Urinary bladder (tissue), 4 donors: ENCODE results near the gene SORT1. TPM values are rescaled to one million over a fixed set of nuclear protein-coding genes. Genes with fewer than 3 reads are reported as not detected.
"Not testable (repeated sequence)": the region's sequence is repeated elsewhere in the genome, so short reads cannot be mapped to it uniquely, and the experiment has no call there.

Experiments used
- DNase-seq: peaks from one replicate; pipeline ENCODE4 v3.0.0-alpha.2; 2015; ENCODE audit errors: extremely low spot score
- H3K27ac ChIP-seq: one replicate; pipeline ENCODE4 v1.5.1; 2013; ENCODE audit warnings: low read depth, mild to moderate bottlenecking, moderate library complexity
- H3K36me3 ChIP-seq: one replicate; pipeline ENCODE4 v1.6.1; 2013; ENCODE audit warnings: mild to moderate bottlenecking, moderate library complexity; ENCODE audit not compliant: insufficient read depth
- H3K4me1 ChIP-seq: one replicate; pipeline ENCODE4 v1.6.1; 2013; ENCODE audit warnings: mild to moderate bottlenecking, moderate library complexity; ENCODE audit not compliant: insufficient read depth
- H3K4me3 ChIP-seq: one replicate; pipeline ENCODE4 v1.5.1; 2013; ENCODE audit warnings: low read depth, low read length
- WGBS: extraction: QIAGEN DNeasy Blood & Tissue Kit; methylation state at CpG from one replicate; pipeline ENCODE4 v1.1.7; 2013; 5-methylcytosine and 5-hydroxymethylcytosine counted together
- polyA plus RNA-seq: library from polyadenylated mRNA; stranded (reverse); fragments of 200-250 nt; gene quantifications from one replicate; pipeline ENCODE4 v1.2.3, GENCODE V29; 2013
- total RNA-seq: library from RNA; depleted of rRNA; stranded (reverse); fragments of >200 nt; gene quantifications from one replicate; pipeline ENCODE4 v1.2.3, GENCODE V29; 2014
- donor health status: healthy with polysubstance abuse.
- donor health status: healthy.

Gene SORT1
- total and polyA plus RNA-seq, 2 donors: 26.5 to 30.6 TPM

GRCh38 chr1:109301874-109302273 is 95.8 kb downstream of the SORT1 start:
- Histone ChIP-seq H3K36me3 (no peaks in the 10 kb centered on the region), H3K4me3 (no peak overlapping the region), H3K27ac (no peak overlapping the region), H3K4me1 (no peaks in the 10 kb centered on the region)
- WGBS: 77% methylated on average over 5 of the region's 5 CpGs
- no peak for DNase-seq

DNA sequence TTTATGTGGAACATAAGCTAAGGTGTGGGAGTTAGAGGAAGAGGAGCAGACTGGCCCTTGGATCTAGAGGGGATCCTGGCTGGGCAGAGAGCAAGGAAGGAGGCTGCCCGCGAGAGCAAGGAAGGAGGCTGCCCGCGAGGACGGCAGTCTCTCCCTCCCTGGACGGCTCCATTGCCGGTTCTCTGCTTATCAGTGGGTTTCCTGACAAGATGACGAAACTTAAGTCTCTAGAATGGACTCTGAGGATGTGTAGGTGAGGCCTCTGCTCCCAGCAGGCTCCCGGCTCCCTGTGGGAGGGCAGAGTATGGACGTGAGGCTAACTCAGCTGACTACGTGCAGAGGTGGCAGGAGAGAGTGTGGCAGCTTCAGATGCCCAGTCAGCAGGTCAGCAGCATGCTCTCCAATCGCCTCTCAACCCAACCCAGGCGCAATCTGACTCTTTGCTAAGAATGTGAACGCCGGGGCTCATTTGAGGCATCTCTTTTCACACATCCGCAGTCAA is 97.0 kb downstream of the SORT1 start:
- Histone ChIP-seq H3K4me1 (no peaks in the 10 kb centered on the region), H3K27ac (no peak overlapping the region), H3K4me3 (no peak overlapping the region), H3K36me3 (no peaks in the 10 kb centered on the region)
- DNase-seq: no peak
- 84% methylated on average over 16 of the region's 16 CpGs for WGBS

GRCh38 chr1:109299558-109300343 is 98.0 kb downstream of the SORT1 start:
- no peak for DNase-seq
- no peak overlapping the region for H3K4me3 ChIP-seq
- H3K36me3 ChIP-seq: no peaks in the 10 kb centered on the region
- WGBS: 64% methylated on average over 20 of the region's 20 CpGs
- H3K4me1 ChIP-seq: no peaks in the 10 kb centered on the region
- no peak overlapping the region for H3K27ac ChIP-seq

DNA sequence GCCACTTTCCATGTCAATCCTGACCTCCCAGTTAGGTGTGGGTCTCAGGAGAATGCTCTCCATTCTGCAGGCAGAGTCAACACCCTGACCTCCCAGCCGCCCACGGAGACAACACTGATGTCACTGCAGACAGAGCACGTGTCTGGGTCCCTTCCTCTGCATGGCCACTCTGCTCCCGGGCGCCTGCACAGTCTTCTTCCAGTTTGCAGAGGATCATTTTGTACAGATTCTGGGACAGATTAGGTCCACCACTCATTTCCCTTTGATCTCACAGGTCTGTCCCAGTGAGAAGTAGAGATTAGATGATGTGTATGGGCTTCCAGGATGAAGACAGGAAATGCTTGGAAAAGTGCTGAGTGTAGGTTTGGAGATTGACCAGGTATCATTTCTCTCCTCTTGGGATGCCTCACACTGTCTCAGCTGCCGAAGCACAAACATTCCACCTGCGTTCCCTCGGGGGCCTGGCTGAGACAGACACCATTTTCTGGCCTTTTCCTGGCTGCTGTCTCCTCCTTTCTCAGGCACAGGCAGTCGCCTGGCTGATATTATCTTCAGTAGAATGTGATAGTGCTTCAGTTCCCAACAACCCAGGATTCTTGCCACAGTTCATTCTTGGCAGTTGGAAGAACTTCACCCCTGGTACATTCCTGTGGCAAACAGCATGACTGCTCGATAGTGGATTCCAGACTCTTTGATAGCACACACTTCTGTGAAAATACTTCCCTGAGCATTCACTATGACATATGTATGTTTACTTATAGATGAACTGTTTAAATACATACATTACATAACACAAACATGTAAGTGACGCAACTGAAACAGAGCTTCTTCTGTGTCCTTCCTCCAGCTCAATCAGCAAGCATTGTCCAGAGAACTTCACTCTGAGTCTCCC is 98.8 kb downstream of the SORT1 start:
- no peaks in the 10 kb centered on the region for H3K4me1 ChIP-seq
- no peak overlapping the region for H3K27ac ChIP-seq
- no peak for DNase-seq
- WGBS: 36% methylated on average over 11 of the region's 11 CpGs
- H3K36me3 ChIP-seq: no peaks in the 10 kb centered on the region
- H3K4me3 ChIP-seq: no peak overlapping the region

DNA sequence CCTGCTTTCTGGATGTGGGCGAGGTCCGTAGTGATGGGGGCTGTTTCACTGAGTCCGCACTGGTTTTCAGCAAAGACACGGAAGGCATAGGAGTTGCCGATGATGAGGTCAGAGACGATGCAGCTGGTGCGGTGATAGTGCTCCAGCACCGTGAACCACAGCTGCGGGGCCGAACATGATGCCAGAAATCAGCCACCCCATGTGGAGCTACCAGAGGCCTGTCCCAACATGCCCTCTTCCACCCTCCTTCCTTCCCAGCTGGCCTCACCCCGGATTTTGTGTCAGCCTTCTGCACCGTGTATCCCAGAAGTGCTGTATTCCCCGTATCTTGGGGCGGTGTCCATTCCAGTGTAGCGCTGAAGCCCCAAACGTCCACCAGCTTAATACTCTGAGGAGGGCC is 100.9 kb downstream of the SORT1 start:
- Histone ChIP-seq H3K4me1 (no peaks in the 10 kb centered on the region), H3K36me3 (no peaks in the 10 kb centered on the region), H3K4me3 (no peak overlapping the region), H3K27ac (no peak overlapping the region)
- 90% methylated on average over 16 of the region's 16 CpGs for WGBS
- no peak for DNase-seq

DNA sequence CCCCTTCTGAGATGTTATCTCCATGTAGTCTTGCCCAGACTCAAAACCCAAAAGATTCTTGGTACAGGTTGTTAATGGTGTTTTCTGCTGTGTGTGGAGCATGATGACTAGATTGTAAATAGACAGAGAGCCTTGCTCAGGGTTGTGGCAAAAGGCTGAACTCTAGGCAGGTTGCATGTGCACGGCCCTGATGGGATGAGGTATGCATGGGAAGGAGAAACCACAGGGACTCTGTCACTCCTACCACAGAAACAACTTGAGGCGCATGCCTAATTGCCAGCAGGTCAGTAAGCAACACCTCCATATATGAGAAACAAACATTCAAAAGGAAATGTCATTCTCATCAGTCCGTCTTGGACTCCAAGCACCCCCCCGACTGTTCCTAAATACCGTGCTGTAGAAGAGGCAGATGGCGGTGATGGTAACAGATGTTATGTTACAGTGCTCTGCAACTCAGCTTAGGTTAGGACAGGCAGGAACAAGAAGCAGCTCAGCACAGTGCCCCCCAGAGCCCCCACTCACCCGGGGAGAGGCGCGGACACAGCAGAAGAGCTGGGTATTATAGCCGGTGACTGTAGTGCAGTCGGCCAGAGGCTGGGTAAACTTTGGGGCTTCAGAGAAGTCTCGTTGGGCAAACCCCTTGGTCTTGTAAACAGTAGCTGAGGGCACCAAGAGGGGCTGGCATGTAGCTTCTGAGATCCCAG is 101.9 kb downstream of the SORT1 start:
- DNase-seq: no peak
- H3K27ac ChIP-seq: no peak overlapping the region
- H3K4me3 ChIP-seq: no peak overlapping the region
- no peaks in the 10 kb centered on the region for H3K4me1 ChIP-seq
- no peaks in the 10 kb centered on the region for H3K36me3 ChIP-seq
- 84% methylated on average over 12 of the region's 12 CpGs for WGBS

DNA sequence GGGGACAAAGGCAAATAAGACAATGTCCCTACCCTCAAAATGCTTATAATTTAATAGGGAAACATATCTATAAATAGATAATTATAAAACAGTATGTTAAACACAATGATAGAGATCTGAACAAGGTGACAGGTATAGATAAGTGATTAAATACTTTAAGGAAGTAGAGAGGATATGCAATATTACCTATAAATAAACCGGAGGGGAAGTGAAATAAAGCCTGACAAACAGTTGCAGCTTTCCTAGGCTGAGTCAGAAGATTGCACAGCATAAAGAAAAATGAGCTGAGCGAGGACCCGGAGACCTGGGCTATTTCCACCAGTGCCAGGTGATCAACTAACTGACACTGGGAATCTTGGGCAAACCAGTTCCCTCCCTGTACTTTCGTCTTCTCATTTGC is 103.2 kb downstream of the SORT1 start:
- no peak overlapping the region for H3K4me3 ChIP-seq
- WGBS: 69% methylated on average over 4 of the region's 4 CpGs
- H3K27ac ChIP-seq: no peak overlapping the region
- DNase-seq: no peak
- H3K36me3 ChIP-seq: no peaks in the 10 kb centered on the region
- H3K4me1 ChIP-seq: no peaks in the 10 kb centered on the region

DNA sequence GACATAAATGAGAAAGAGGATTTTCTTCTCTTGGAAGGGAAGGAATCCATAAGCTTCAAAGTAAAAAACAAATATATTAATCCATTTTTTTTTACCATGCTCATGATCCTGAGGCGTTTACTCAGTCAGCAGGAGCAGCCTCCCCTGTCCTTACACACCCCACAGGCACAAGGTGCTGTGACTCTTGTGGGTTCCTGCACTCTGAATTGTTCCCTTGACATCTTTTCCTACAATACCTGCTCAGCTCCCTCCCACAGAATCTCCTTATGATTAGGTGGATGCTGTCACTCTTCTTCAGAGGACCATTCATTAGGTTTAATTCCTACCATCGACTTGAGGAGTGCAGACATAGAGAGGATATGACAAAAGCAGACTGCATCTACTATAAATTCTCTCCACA is 104.7 kb downstream of the SORT1 start:
- no peaks in the 10 kb centered on the region for H3K4me1 ChIP-seq
- WGBS: 74% methylated on average over 2 of the region's 2 CpGs
- H3K4me3 ChIP-seq: no peak overlapping the region
- no peak for DNase-seq
- no peak overlapping the region for H3K27ac ChIP-seq
- no peaks in the 10 kb centered on the region for H3K36me3 ChIP-seq

DNA sequence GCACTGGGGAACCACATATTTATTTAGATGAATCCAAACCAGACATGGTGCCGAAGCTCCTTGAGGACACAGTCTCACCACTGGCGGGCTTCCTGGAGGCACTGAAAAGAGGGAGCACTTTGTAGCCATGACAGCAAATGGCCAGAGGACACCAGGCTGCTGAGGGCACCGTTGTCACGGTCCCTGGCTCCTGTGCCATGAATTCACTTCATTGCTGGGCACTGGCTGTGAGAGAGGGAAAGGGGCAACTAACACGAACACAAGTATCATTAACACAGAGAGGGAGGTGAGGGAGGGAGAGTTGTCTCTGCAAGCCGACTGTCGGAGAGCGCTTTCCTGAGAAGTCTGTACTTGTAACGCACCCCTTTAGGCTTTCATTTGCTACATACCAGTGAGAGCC is 105.4 kb downstream of the SORT1 start:
- Histone ChIP-seq H3K36me3 (no peaks in the 10 kb centered on the region), H3K27ac (no peak overlapping the region), H3K4me3 (no peak overlapping the region), H3K4me1 (no peaks in the 10 kb centered on the region)
- DNase-seq: no peak
- WGBS: 72% methylated on average over 9 of the region's 9 CpGs

DNA sequence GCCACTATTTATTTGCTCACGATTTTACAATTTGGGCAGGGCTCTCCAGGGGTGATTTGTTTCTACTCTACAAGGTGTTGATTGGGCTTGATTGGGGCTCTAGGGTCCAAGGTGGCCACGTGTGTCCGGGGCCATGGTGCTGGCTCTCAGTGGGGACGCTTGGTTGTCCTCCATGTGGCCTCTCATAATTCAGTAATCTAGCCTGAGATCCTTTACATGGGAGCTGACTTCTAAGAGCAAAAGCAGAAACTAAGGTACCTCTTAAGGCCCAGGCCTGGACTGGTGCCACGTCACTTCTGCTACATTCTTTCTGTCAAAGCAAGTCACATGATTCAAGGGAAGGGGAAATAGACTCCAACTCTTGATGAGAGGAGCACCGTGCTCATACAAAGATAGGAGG is 106.7 kb downstream of the SORT1 start:
- H3K27ac ChIP-seq: no peak overlapping the region
- 65% methylated on average over 6 of the region's 6 CpGs for WGBS
- H3K36me3 ChIP-seq: no peaks in the 10 kb centered on the region
- DNase-seq: no peak
- H3K4me3 ChIP-seq: no peak overlapping the region
- H3K4me1 ChIP-seq: no peaks in the 10 kb centered on the region

GRCh38 chr1:109290137-109290536 is 107.6 kb downstream of the SORT1 start:
- no peak overlapping the region for H3K27ac ChIP-seq
- DNase-seq: no peak
- H3K4me3 ChIP-seq: no peak overlapping the region
- no peaks in the 10 kb centered on the region for H3K4me1 ChIP-seq
- 95% methylated on average over 1 of the region's 1 CpG for WGBS
- H3K36me3 ChIP-seq: no peaks in the 10 kb centered on the region

DNA sequence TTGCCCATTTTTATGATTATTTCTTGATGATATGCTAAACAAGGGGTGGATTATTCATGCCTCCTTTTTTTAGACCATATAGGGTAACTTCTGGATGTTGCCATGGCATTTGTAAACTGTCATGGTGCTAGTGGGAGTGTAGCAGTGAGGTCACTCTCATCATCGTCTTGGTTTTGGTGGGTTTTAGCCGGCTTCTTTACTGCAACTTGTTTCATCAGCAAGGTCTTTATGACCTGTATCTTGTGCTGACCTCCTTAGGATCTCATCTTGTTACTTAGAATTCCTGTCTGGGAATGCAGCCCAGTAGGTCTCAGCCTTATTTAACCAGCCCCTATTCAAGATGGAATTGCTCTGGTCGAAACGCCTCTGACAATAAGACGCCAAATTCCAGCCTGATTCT is 111.0 kb downstream of the SORT1 start:
- not testable (repeated sequence) for H3K4me3 ChIP-seq, DNase-seq, H3K27ac ChIP-seq, H3K4me1 ChIP-seq, H3K36me3 ChIP-seq
- 79% methylated on average over 5 of the region's 5 CpGs for WGBS

- 44% methylated on average over 17 of the region's 17 CpGs for WGBS
- Histone ChIP-seq H3K27ac (peak overlapping the region; percentile 74), H3K36me3 (no peaks in the 10 kb centered on the region), H3K4me3 (peak overlapping the region; percentile 57), H3K4me1 (no peaks in the 10 kb centered on the region)
- no peak for DNase-seq
Observed at GRCh38 chr1:109283748-109284600, 113.7 kb downstream of the SORT1 start.
